Testis (tissue), 3 donors: ENCODE results near the gene ECI1. TPM values are rescaled to one million over a fixed set of nuclear protein-coding genes. Genes with fewer than 3 reads are reported as not detected.

Source experiments
- DNase-seq: peaks from one replicate; pipeline ENCODE4 v3.0.0-alpha.2; 2019
- H3K27ac ChIP-seq, 2 donors: fragments of 200-600 bp; sonication (generic); one replicate each; pipeline ENCODE4 v1.5.1; 2019
- H3K27me3 ChIP-seq: fragments of 200-600 bp; sonication (generic); one replicate; pipeline ENCODE4 v1.5.1; 2019
- H3K36me3 ChIP-seq: fragments of 200-600 bp; sonication (generic); one replicate; pipeline ENCODE4 v1.5.1; 2017; ENCODE audit warnings: low read depth; ENCODE audit errors: missing control alignments
- H3K4me1 ChIP-seq: fragments of 200-600 bp; sonication (generic); one replicate; pipeline ENCODE4 v1.5.1; 2019
- H3K4me3 ChIP-seq, 2 donors: fragments of 200-600 bp; sonication (generic); one replicate each; pipeline ENCODE4 v1.5.1; 2017 to 2019
- H3K9me3 ChIP-seq: fragments of 200-600 bp; sonication (generic); one replicate; pipeline ENCODE4 v1.5.1; 2017
- CTCF ChIP-seq, 3 experiments: fragments of 450-650 bp in 2 of 3; fragments of 200-600 bp in 1 of 3; sonication (generic) in 1 of 3; IDR thresholded peaks; one replicate each; pipeline ENCODE4 v1.5.1; 2016 to 2019; ENCODE audit warnings: antibody characterized with exemption in 3 of 3, mild to moderate bottlenecking in 2 of 3, moderate library complexity in 1 of 3
- POLR2A ChIP-seq: fragments of 450-650 bp; IDR thresholded peaks from one replicate; pipeline ENCODE4 v1.6.1; 2017; ENCODE audit warnings: antibody characterized with exemption, mild to moderate bottlenecking, moderate library complexity
- WGBS, 2 donors: methylation state at CpG; one replicate each; pipeline ENCODE4 v1.1.5; 2018; 5-methylcytosine and 5-hydroxymethylcytosine counted together
- intact Hi-C: fragments of 100-400 bp; cut with DNase I; formaldehyde crosslinking; loops from one replicate; pipeline ENCODE4 v1.15.1; 2023; ENCODE audit warnings: low total_unique reads
- polyA plus RNA-seq: library from polyadenylated mRNA; stranded (reverse); fragments of 350-450 nt; fragmentation: Illumina TruSeq; extraction: RNeasy Lipid Tissue Mini Kit (QIAGEN cat#74804); gene quantifications from one replicate; pipeline ENCODE4 v1.2.3, GENCODE V29; 2014; ENCODE audit warnings: low read depth, low replicate concordance; ENCODE audit not compliant: insufficient read depth
- total RNA-seq, 2 donors: library from RNA; depleted of rRNA; stranded (reverse); fragments of >200 nt; gene quantifications; one replicate each; pipeline ENCODE4 v1.2.3, GENCODE V29; 2016

Gene ECI1
- total and polyA plus RNA-seq, 3 donors from 2014 or later: 25.5 to 39.0 (median 36.1) TPM

- no peaks in the 10 kb centered on the region for H3K36me3 ChIP-seq
- intact Hi-C loops: no loop called here
Observed at GRCh38 chr16:2289282-2289681, 37.9 kb upstream of the ECI1 start.

GRCh38 chr16:2288726-2289125 is 37.3 kb upstream of the ECI1 start:
- no peak overlapping the region for H3K27ac ChIP-seq
- intact Hi-C loops: no loop called here
- no peak overlapping the region for H3K4me3 ChIP-seq
- no peaks in the 10 kb centered on the region for H3K4me1 ChIP-seq
- no peaks in the 10 kb centered on the region for H3K36me3 ChIP-seq
- WGBS, 2 donors: 86 to 88% methylated on average over 2 to 8 of the region's 8 CpGs
- DNase-seq: no peak
- no peaks in the 10 kb centered on the region for H3K9me3 ChIP-seq
- TF ChIP-seq CTCF (IDR thresholded peaks at IDR 0.05): no peak
- no peak for TF ChIP-seq POLR2A
- no peaks in the 10 kb centered on the region for H3K27me3 ChIP-seq

More at GRCh38 chr16:2289282-2289681, 37.9 kb upstream of the ECI1 start:
- 93 to 96% methylated on average over 21 to 23 of the region's 23 CpGs for WGBS, 2 donors
- no peak overlapping the region for H3K27ac ChIP-seq
- no peak overlapping the region for H3K4me3 ChIP-seq
- no peaks in the 10 kb centered on the region for H3K4me1 ChIP-seq
- TF ChIP-seq CTCF (IDR thresholded peaks at IDR 0.05) (no peak), POLR2A (no peak)
- DNase-seq: no peak
- no peaks in the 10 kb centered on the region for H3K9me3 ChIP-seq
- no peaks in the 10 kb centered on the region for H3K27me3 ChIP-seq

GRCh38 chr16:2287916-2288547 is 36.6 kb upstream of the ECI1 start:
- Histone ChIP-seq H3K27me3 (no peaks in the 10 kb centered on the region), H3K27ac (no peak overlapping the region), H3K4me1 (no peaks in the 10 kb centered on the region), H3K9me3 (no peaks in the 10 kb centered on the region), H3K4me3 (no peak overlapping the region), H3K36me3 (no peaks in the 10 kb centered on the region)
- WGBS, 2 donors: 87 to 89% methylated on average over 13 to 34 of the region's 35 CpGs
- no peak for DNase-seq
- intact Hi-C loops: no loop called here
- TF ChIP-seq CTCF (IDR thresholded peaks at IDR 0.05): no peak
- no peak for TF ChIP-seq POLR2A

GRCh38 chr16:2286550-2286949 is 35.2 kb upstream of the ECI1 start:
- no peak for TF ChIP-seq POLR2A
- TF ChIP-seq CTCF (IDR thresholded peaks at IDR 0.05): no peak
- intact Hi-C loops: no loop called here
- no peaks in the 10 kb centered on the region for H3K4me1 ChIP-seq
- no peak overlapping the region for H3K4me3 ChIP-seq
- H3K27ac ChIP-seq: no peak overlapping the region
- H3K36me3 ChIP-seq: no peaks in the 10 kb centered on the region
- WGBS, 2 donors: 82 to 88% methylated on average over 9 to 17 of the region's 17 CpGs
- no peaks in the 10 kb centered on the region for H3K27me3 ChIP-seq
- no peak for DNase-seq
- no peaks in the 10 kb centered on the region for H3K9me3 ChIP-seq

GRCh38 chr16:2285731-2286191 is 34.4 kb upstream of the ECI1 start:
- DNase-seq: no peak
- Histone ChIP-seq H3K36me3 (no peaks in the 10 kb centered on the region), H3K9me3 (no peaks in the 10 kb centered on the region), H3K27me3 (no peaks in the 10 kb centered on the region), H3K4me3 (no peak overlapping the region), H3K27ac (no peak overlapping the region), H3K4me1 (no peaks in the 10 kb centered on the region)
- intact Hi-C loops: no loop called here
- TF ChIP-seq POLR2A (no peak), CTCF (IDR thresholded peaks at IDR 0.05) (no peak)
- 85 to 91% methylated on average over 10 to 13 of the region's 13 CpGs for WGBS, 2 donors
